Erythroblast (primary cell): ENCODE data around the gene MTMR3.

Source experiments
- GATA1 ChIP-seq: IDR thresholded peaks from 2 replicates; pipeline ENCODE4 v1.6.1; 2011; ENCODE audit warnings: low read depth, mild to moderate bottlenecking, control low read depth, low read length, moderate library complexity
- POLR2A ChIP-seq: IDR thresholded peaks from 2 replicates; pipeline ENCODE4 v1.6.1; 2011; ENCODE audit warnings: mild to moderate bottlenecking, low read length

GRCh38 chr22:29989446-29989845, 106.5 kb downstream of the MTMR3 start:
- no peak for TF ChIP-seq POLR2A
- TF ChIP-seq GATA1, result no peak
